BJ (cell line): Measurements from ENCODE around the gene PRELID2. TPM values are rescaled to one million over a fixed set of nuclear protein-coding genes. Genes with fewer than 3 reads are reported as not detected.
"Not testable (repeated sequence)": the region's sequence is repeated elsewhere in the genome, so short reads cannot be mapped to it uniquely, and the experiment has no call there.

ENCODE experiments used
- CTCF ChIA-PET: fragments of 350-600 bp; formaldehyde crosslinking; extraction: SDS; loops from one replicate; lab custom pipeline; 2021; ENCODE audit warnings: antibody characterized with exemption, inconsistent platforms; lab: Yijun Ruan, JAX
- POLR2A ChIA-PET: fragments of 300-600 bp; sonication (Branson Sonifier 250); formaldehyde crosslinking; extraction: SDS; loops from one replicate; lab custom pipeline; 2021; ENCODE audit warnings: antibody characterized with exemption; lab: Charles Lee
- DNase-seq: peaks from one replicate; pipeline ENCODE4 v3.0.0-alpha.2; 2011; ENCODE audit warnings: low read depth
- H3K27me3 ChIP-seq: 2 replicates; pipeline ENCODE4 v1.6.0; 2011; ENCODE audit warnings: low read length; ENCODE audit not compliant: control insufficient read depth, insufficient read depth
- H3K36me3 ChIP-seq: 2 replicates; pipeline ENCODE4 v1.5.1; 2011; ENCODE audit warnings: low read length; ENCODE audit not compliant: control insufficient read depth, insufficient read depth
- H3K4me3 ChIP-seq: 2 replicates; pipeline ENCODE4 v1.5.1; 2011; ENCODE audit warnings: low read depth, mild to moderate bottlenecking, control low read depth, low read length
- CTCF ChIP-seq: IDR thresholded peaks from 2 replicates; pipeline ENCODE4 v1.5.1; 2011; ENCODE audit warnings: low read depth, mild to moderate bottlenecking, control low read depth, inconsistent platforms, low read length, moderate library complexity; ENCODE audit not compliant: insufficient read depth
- polyA plus RNA-seq: library from polyadenylated mRNA; depleted of rRNA; stranded (reverse); fragments of >200 nt; gene quantifications from 2 replicates; pipeline ENCODE4 v1.2.3, GENCODE V29; 2011

The PRELID2 gene
- polyA plus RNA-seq, 1 experiment, result 3.0 TPM

GRCh38 chr5:145739843-145740242 is 95.3 kb downstream of the PRELID2 start:
- Histone ChIP-seq H3K27me3 (no peaks in the 10 kb centered on the region), H3K36me3 (no peaks in the 10 kb centered on the region), H3K4me3 (no peak overlapping the region)
- POLR2A ChIA-PET, result no interaction called here
- DNase-seq, result no peak
- CTCF ChIA-PET, result no interaction called here
- TF ChIP-seq CTCF, result no peak

GRCh38 chr5:145738227-145738626 is 96.9 kb downstream of the PRELID2 start:
- TF ChIP-seq CTCF, result no peak
- CTCF ChIA-PET, result no interaction called here
- H3K27me3 ChIP-seq, result no peaks in the 10 kb centered on the region
- H3K4me3 ChIP-seq, result no peak overlapping the region
- POLR2A ChIA-PET, result no interaction called here
- DNase-seq, result no peak
- no peaks in the 10 kb centered on the region for H3K36me3 ChIP-seq

DNA sequence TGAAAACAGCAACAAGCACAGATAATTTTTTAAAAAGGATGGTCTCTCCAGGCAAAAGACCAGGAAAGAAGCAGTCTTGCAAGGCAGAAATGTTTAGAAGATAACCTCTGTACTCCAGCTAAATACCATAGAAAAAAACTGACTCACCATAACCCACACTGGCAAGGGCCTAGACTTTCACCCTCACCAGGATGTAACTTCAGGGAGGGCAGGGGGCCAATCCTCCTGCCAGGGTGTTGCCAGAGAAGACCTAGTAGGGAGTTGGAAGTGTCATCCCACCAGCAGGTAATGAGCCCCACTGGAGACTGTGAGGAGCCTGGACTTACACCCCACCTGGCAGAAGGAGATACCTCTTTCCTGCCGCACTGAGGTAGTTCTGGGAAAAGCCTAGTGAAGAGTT is 97.6 kb downstream of the PRELID2 start:
- ChIA-PET POLR2A (no interaction called here), CTCF (no interaction called here)
- DNase-seq, result no peak
- Histone ChIP-seq H3K4me3 (no peak overlapping the region), H3K36me3 (no peaks in the 10 kb centered on the region), H3K27me3 (no peaks in the 10 kb centered on the region)
- no peak for TF ChIP-seq CTCF

- H3K36me3 ChIP-seq, DNase-seq, H3K27me3 ChIP-seq, H3K4me3 ChIP-seq, POLR2A ChIA-PET, CTCF ChIA-PET: not testable (repeated sequence)
These were observed 105.2 kb downstream of the PRELID2 start for GRCh38 chr5:145729956-145730355.

DNA sequence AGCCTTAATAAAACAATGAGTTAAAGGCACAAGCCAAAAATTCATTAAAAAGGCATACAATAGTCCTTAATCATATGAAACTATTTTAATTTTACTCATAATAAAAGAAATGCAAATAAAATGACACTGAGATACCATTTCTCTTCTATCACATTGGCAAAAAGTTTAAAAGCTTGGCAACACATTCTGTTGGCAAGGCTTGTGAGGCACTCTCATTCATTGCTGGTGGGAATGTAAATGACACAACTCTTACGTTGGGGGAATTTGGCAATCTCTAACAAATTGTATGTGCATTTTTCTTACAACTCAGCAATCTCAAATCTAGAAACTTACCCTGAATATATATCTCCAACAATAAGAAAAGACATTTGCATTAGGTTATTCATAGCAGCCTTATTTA is 111.6 kb downstream of the PRELID2 start:
- DNase-seq, result no peak
- Histone ChIP-seq H3K27me3 (no peaks in the 10 kb centered on the region), H3K36me3 (no peaks in the 10 kb centered on the region; the same call in 1 of the 2 replicates), H3K4me3 (no peak overlapping the region)
- CTCF ChIA-PET, result interaction anchor here (1.2 to 1.6 kb wide), 2 partner anchors 13 to 1519 kb away, joined by 3 to 4 read pairs; no protein-coding TSS in a partner anchor
- POLR2A ChIA-PET, result interaction anchor here (0.6 kb wide), 1 partner anchor 582 kb away, joined by 5 read pairs; no protein-coding TSS in a partner anchor
- TF ChIP-seq CTCF, result no peak

GRCh38 chr5:145718956-145719355 is 116.2 kb downstream of the PRELID2 start:
- CTCF ChIA-PET, result interaction anchor here (0.6 to 1.9 kb wide), 6 partner anchors 8 to 633 kb away, joined by 3 to 6 read pairs (median 4); no protein-coding TSS in a partner anchor
- POLR2A ChIA-PET, result no interaction called here
- DNase-seq, result peak; percentile 9
- no peak overlapping the region for H3K4me3 ChIP-seq
- TF ChIP-seq CTCF, result peak; percentile 72
- no peaks in the 10 kb centered on the region for H3K27me3 ChIP-seq
- H3K36me3 ChIP-seq, result no peaks in the 10 kb centered on the region
